Measurements from ENCODE around the gene MUC20. TPM values are rescaled to one million over a fixed set of nuclear protein-coding genes. Genes with fewer than 3 reads are reported as not detected.
A peak's percentile ranks its signal among the peaks of the same experiment; 100 is the strongest.
"Not testable (repeated sequence)": the region's sequence is repeated elsewhere in the genome, so short reads cannot be mapped to it uniquely, and the experiment has no call there.

MUC20 gene
- total and polyA plus RNA-seq, 8 donors = 5.2 to 35.9 (median 10.8) TPM

GRCh38 chr3:195715583-195716266 lies 5.1 kb upstream of the MUC20 start:
- H3K4me3 ChIP-seq = no peak overlapping the region
- ATAC-seq = peak; percentile 38 to 71 (median 50)
- DNase-seq = peak in 2 of 6 donors; percentile 31 to 60
- FAIRE-seq = no peak
- H3K9me3 ChIP-seq = no peaks in the 10 kb centered on the region
- intact Hi-C loops (cut with DNase I) = no loop called here
- peak overlapping the region in 2 of 4 donors; percentile 45 to 53 for H3K27ac ChIP-seq
- 82 to 84% methylated on average over 14 of the region's 14 CpGs for WGBS, 2 donors
- peaks cover 0 to 6% (median 0%) of the 10 kb centered on the region in 3 donors for H3K4me1 ChIP-seq
- no peak for TF ChIP-seq CTCF (IDR thresholded peaks at IDR 0.05)
- H3K27me3 ChIP-seq = no peaks in the 10 kb centered on the region
- peaks cover 4 to 21% (median 5%) of the 10 kb centered on the region in 3 donors for H3K36me3 ChIP-seq

DNA sequence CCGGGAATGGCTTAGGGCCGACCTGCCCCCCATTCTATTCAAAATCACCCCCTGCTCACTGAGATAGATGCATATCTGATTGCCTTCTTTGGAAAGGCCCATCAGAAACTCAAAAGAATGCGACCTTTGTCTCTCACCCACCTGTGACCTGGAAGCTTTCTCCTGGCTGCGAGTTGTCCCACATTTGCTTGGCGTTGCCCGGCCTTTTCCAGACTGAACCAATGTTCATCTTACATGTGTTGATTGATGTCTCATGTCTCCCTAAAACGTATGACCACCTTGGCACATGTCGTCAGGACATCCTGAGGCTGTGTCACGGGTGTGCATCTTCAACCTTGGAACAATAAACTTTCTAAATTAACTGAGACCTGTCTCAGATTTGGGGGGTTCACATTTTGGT lies 3.4 kb upstream of the MUC20 start:
- intact Hi-C loops (cut with DNase I) = no loop called here
- 59 to 76% methylated on average over 9 of the region's 9 CpGs for WGBS, 2 donors
- ATAC-seq = no peak

GRCh38 chr3:195717852-195718476 lies 2.8 kb upstream of the MUC20 start:
- peaks cover 0 to 10% (median 0%) of the 10 kb centered on the region in 3 donors for H3K36me3 ChIP-seq
- DNase-seq (no peak), FAIRE-seq (no peak), ATAC-seq (no peak)
- intact Hi-C loops (cut with DNase I) = no loop called here
- H3K27me3 ChIP-seq = no peaks in the 10 kb centered on the region
- WGBS, 2 donors = 55 to 65% methylated on average over 5 of the region's 5 CpGs
- no peak overlapping the region for H3K27ac ChIP-seq
- no peak overlapping the region for H3K4me3 ChIP-seq
- no peaks in the 10 kb centered on the region for H3K9me3 ChIP-seq
- TF ChIP-seq CTCF (IDR thresholded peaks at IDR 0.05) = no peak
- peaks cover 0 to 6% (median 0%) of the 10 kb centered on the region in 3 donors for H3K4me1 ChIP-seq

More for the DNA sequence above, 3.4 kb upstream of the MUC20 start:
- H3K27me3 ChIP-seq = no peaks in the 10 kb centered on the region
- peak in 1 of 6 donors; percentile 53 for DNase-seq
- FAIRE-seq = no peak
- H3K4me3 ChIP-seq = no peak overlapping the region
- H3K4me1 ChIP-seq = peaks cover 0 to 6% (median 0%) of the 10 kb centered on the region in 3 donors
- no peaks in the 10 kb centered on the region for H3K9me3 ChIP-seq
- no peak for TF ChIP-seq CTCF (IDR thresholded peaks at IDR 0.05)
- peaks cover 0 to 10% (median 0%) of the 10 kb centered on the region in 3 donors for H3K36me3 ChIP-seq
- H3K27ac ChIP-seq = no peak overlapping the region

DNA sequence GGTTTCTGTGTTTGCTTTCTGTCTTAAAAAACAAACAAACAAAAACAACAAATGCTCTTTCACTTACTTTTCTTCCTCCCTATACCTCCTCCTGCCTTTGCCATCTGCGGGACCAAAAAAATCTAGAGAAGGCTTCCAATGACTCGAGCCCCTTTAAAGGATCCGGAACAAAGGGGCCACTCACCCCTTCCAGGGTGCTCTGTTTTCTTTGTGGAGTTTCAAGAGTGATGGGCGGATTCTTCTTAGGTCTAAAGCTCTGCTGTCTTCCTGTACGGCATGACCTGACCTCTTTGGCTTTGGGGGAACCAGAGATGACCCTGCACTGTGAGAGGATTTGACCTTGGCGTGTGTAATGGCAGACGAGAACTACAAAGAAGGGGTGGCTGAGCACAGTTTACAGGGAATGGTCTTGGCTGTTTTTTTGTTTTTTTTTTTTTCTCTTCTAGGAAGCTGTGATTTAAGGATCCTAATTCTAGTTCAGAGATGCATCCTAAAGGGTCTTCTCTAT lies 2.2 kb upstream of the MUC20 start:
- Histone ChIP-seq H3K4me1 (peaks cover 0 to 6% (median 0%) of the 10 kb centered on the region in 3 donors), H3K36me3 (peaks cover 0 to 10% (median 0%) of the 10 kb centered on the region in 3 donors), H3K4me3 (no peak overlapping the region), H3K27me3 (no peaks in the 10 kb centered on the region), H3K27ac (no peak overlapping the region), H3K9me3 (no peaks in the 10 kb centered on the region)
- WGBS, 2 donors = 74 to 84% methylated on average over 7 of the region's 7 CpGs
- DNase-seq (no peak), ATAC-seq (no peak), FAIRE-seq (no peak)
- intact Hi-C loops (cut with DNase I) = no loop called here
- TF ChIP-seq CTCF (IDR thresholded peaks at IDR 0.05) = no peak

DNA sequence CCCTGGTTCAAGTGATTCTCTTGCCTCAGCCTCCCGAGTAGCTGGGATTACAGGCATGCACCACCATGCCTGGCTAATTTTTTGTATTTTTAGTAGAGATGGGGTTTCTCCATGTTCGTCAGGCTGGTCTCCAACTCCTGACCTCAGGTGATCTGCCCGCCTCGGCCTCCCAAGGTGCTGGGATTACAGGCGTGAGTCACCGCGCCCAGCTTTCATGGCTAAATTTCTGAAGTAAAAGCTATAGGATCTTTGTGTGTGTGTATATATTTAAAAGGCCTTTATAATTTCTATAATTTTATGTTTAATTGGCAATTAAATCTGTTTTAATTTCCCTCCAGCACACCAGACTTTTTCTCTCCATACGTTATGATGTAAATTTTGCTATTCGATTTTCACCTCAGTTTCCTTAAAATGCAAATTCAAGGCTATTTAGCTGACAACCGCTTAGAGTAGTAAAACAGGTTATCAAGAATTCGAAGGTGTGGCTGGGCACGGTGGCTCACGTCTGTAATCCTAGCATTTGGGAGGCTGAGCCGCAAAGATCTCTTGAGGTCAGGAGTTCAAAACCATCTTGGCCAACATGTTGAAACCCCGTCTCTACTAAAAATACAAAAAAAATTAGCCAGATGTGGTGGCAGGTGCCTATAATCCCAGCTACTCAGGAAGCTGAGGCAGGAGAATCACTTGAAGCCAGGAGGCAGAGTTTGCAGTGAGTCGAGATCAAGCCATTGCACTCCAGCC lies 1.1 kb upstream of the MUC20 start:
- not testable (repeated sequence) for FAIRE-seq, H3K9me3 ChIP-seq, H3K36me3 ChIP-seq, H3K4me1 ChIP-seq, H3K4me3 ChIP-seq, DNase-seq, ATAC-seq, H3K27ac ChIP-seq, H3K27me3 ChIP-seq
- 77 to 79% methylated on average over 16 of the region's 16 CpGs for WGBS, 2 donors
- intact Hi-C loops (cut with DNase I) = loop anchor here in 1 of 3 donors (2.0 kb wide), 1 partner anchor 99 kb away; no protein-coding TSS in a partner anchor

DNA sequence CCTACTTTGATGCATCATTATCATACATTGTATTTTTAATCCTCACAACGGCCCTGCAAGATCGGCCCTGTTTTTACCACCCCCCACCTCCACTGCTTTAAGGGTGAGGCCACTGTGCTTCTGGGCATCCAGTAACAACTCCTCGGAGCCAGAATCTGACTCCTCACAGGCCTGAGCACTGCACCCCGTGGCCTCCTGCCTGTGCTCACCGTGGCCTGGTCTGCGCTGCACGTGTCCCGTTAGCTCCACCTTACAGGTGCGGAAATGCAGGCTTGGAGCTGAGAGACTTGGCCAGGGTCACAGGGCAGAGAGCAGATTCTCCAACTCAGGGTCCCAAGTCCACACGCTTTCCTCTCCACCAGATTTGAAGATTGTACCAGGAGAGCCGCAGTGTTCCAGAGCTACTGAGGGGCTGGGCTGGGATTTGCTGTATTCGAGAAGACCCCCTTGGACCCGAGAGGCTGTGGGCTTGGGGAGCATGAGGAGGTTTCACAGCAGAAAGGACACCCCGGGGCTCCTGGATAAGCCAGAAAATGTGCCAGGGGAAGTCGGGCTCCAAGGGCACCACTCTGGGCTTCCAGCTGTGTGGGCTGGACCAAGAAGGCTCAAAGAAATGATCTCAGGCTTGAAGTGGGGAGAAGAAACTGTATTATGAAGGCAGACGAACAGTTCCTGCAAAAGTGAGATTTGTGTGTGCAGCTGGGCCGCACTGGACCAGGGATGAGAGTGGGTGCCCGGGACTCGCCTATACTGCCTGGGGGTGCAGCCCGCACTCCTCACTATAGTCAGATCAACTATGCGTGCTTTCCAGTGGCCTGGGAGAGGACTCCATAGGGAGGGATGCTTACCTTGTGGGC lies 1.6 kb downstream of the MUC20 start:
- H3K27me3 ChIP-seq; H3K4me3 ChIP-seq; DNase-seq; intact Hi-C loops (cut with DNase I); H3K4me1 ChIP-seq; H3K9me3 ChIP-seq; H3K27ac ChIP-seq; FAIRE-seq; H3K36me3 ChIP-seq: not testable (repeated sequence)
- peak in 3 of 4 donors; percentile 3 to 33 (median 28) for ATAC-seq
- WGBS, 2 donors = 65 to 74% methylated on average over 17 to 18 of the region's 21 CpGs

GRCh38 chr3:195722996-195723345 lies 2.2 kb downstream of the MUC20 start:
- H3K27me3 ChIP-seq; intact Hi-C loops (cut with DNase I); H3K4me3 ChIP-seq; H3K4me1 ChIP-seq; FAIRE-seq; ATAC-seq; DNase-seq; H3K27ac ChIP-seq; H3K36me3 ChIP-seq; H3K9me3 ChIP-seq: not testable (repeated sequence)
- WGBS, 2 donors = 60 to 75% methylated on average over 6 to 7 of the region's 9 CpGs

All from pancreas (tissue), 10 donors.